K562 (cell line): Measurements from ENCODE around the gene DLGAP1. TPM values are rescaled to one million over a fixed set of nuclear protein-coding genes. Genes with fewer than 3 reads are reported as not detected.

Experiments used
- ATAC-seq: fragments of 200-7000 bp; cut with Tn5 transposase; 3 replicates; pipeline ENCODE4 v1.9.1; 2020; ENCODE audit warnings: moderate library complexity
- BruUV-seq: library from RNA; stranded (reverse); fragments of 400-500 nt; replicated peaks from 2 replicates; lab custom pipeline; 2021; lab: Mats Ljungman, UMichigan
- CTCF ChIA-PET: fragments of 300-600 bp; formaldehyde crosslinking; extraction: SDS; loops from one replicate; lab custom pipeline; 2021; ENCODE audit warnings: low intra/inter-chr PET ratio; lab: Yijun Ruan, JAX
- POLR2A ChIA-PET: fragments of 300-600, 350-650 bp; sonication (Branson Sonifier 250); formaldehyde crosslinking; extraction: SDS; loops from one replicate; lab custom pipeline; 2021; ENCODE audit warnings: antibody characterized with exemption, inconsistent platforms; lab: Yijun Ruan, JAX
- DNase-seq, 4 experiments: peaks; one replicate each; pipeline versions ENCODE4 v3.0.0 to v3.0.0-alpha.2; 2011 to 2018; ENCODE audit warnings: low spot score in 3 of 4, mixed read lengths in 3 of 4; ENCODE audit errors: extremely low read depth in 1 of 4
- FAIRE-seq: peaks from 2 replicates; lab custom pipeline; 2011; peaks lifted over from hg19 to GRCh38; lab: Jason Lieb, UNC
- H2AFZ ChIP-seq: 2 replicates; pipeline ENCODE4 v1.6.0; 2011; ENCODE audit warnings: low read depth, low read length, control low read depth, inconsistent platforms
- H3K27ac ChIP-seq: fragments of 200-600 bp; 3 replicates; pipeline ENCODE4 v1.8.0; 2011; ENCODE audit warnings: low read depth, mild to moderate bottlenecking, control low read depth, inconsistent platforms, low read length, moderate library complexity, mixed read lengths; ENCODE audit errors: extremely low read depth
- H3K27me3 ChIP-seq, 2 experiments: fragments of 300-600 bp in 1 of 2; 2 replicates in 1 of 2; 3 replicates in 1 of 2; pipeline versions ENCODE4 v1.6.0 to v1.8.0; 2011; ENCODE audit warnings: inconsistent platforms in 2 of 2, low read length in 2 of 2, mild to moderate bottlenecking in 1 of 2, mixed read lengths in 1 of 2, moderate library complexity in 1 of 2; ENCODE audit not compliant: control insufficient read depth in 2 of 2, insufficient read depth in 2 of 2
- H3K36me3 ChIP-seq: fragments of 300-600 bp; 3 replicates; pipeline ENCODE4 v1.8.0; 2011; ENCODE audit warnings: mild to moderate bottlenecking, low read length, inconsistent platforms; ENCODE audit not compliant: control insufficient read depth, insufficient read depth
- H3K4me1 ChIP-seq, 2 experiments: fragments of 200-600 bp in 1 of 2; replicated peaks in 1 of 2; 2 replicates in 1 of 2; 3 replicates in 1 of 2; pipeline versions ENCODE4 v1.5.1 to v1.8.0; 2011; ENCODE audit warnings: inconsistent platforms in 2 of 2, low read length in 2 of 2, mild to moderate bottlenecking in 1 of 2, mixed read lengths in 1 of 2, moderate library complexity in 1 of 2; ENCODE audit not compliant: control insufficient read depth in 2 of 2, insufficient read depth in 2 of 2
- H3K4me2 ChIP-seq: 2 replicates; pipeline ENCODE4 v1.6.1; 2011; ENCODE audit warnings: low read length, control low read depth, inconsistent platforms, mixed read lengths; ENCODE audit not compliant: insufficient read depth
- H3K4me3 ChIP-seq: fragments of 200-600 bp; sonication (generic), shearing (Covaris generic); 2 replicates; pipeline ENCODE4 v1.5.1; 2016; ENCODE audit warnings: control low read depth, inconsistent platforms
- H3K79me2 ChIP-seq: fragments of 200-600 bp; 3 replicates; pipeline ENCODE4 v1.8.0; 2011; ENCODE audit warnings: low read length, inconsistent platforms; ENCODE audit not compliant: control insufficient read depth, insufficient read depth
- H3K9ac ChIP-seq, 2 experiments: 2 replicates each; pipeline versions ENCODE4 v1.6.0 to v1.6.1; 2011; ENCODE audit warnings: low read depth in 2 of 2, low read length in 2 of 2, control low read depth in 1 of 2, inconsistent platforms in 1 of 2, mild to moderate bottlenecking in 1 of 2, mixed read lengths in 1 of 2; ENCODE audit not compliant: insufficient read depth in 1 of 2
- H3K9me1 ChIP-seq: one replicate; pipeline ENCODE4 v1.6.0; 2011; ENCODE audit warnings: inconsistent platforms, mild to moderate bottlenecking, low read length, moderate library complexity; ENCODE audit not compliant: control insufficient read depth, insufficient read depth
- H3K9me3 ChIP-seq: replicated peaks from 2 replicates; pipeline ENCODE4 v1.5.1; 2011; ENCODE audit warnings: low read depth, low read length, inconsistent platforms; ENCODE audit not compliant: control insufficient read depth, insufficient read depth
- H4K20me1 ChIP-seq: replicated peaks from 2 replicates; pipeline ENCODE4 v1.6.1; 2011; ENCODE audit warnings: low read length, inconsistent platforms, mixed read lengths; ENCODE audit not compliant: control insufficient read depth, insufficient read depth
- CBFB ChIP-seq: sonication (generic); formaldehyde crosslinking; IDR thresholded peaks from 2 replicates; pipeline ENCODE4 v1.4.0; 2020; ENCODE audit warnings: mild to moderate bottlenecking, missing genetic modification reagents
- CEBPZ ChIP-seq: fragments of 150-350 bp; IDR thresholded peaks from 2 replicates; pipeline ENCODE4 v1.6.1; 2014; ENCODE audit warnings: low read depth, mild to moderate bottlenecking, low read length, borderline replicate concordance
- CGGBP1 ChIP-seq: fragments of 250-450 bp; sonication (Bioruptor Pico); IDR thresholded peaks from 2 replicates; pipeline ENCODE4 v1.9.0; 2021; ENCODE audit warnings: mild to moderate bottlenecking
- ETS1 ChIP-seq: conservative IDR thresholded peaks from 2 replicates; pipeline ENCODE4 v1.6.1; 2011; ENCODE audit warnings: low read depth, mild to moderate bottlenecking, low read length; ENCODE audit not compliant: control insufficient read depth
- FUS ChIP-seq: fragments of 200-400 bp; formaldehyde crosslinking; optimal IDR thresholded peaks from 2 replicates; pipeline ENCODE3; 2017; ENCODE audit warnings: low read depth, low read length
- HMG20B ChIP-seq: fragments of 250-450 bp; sonication (Bioruptor Pico); IDR thresholded peaks from 2 replicates; pipeline ENCODE4 v1.5.0; 2021; ENCODE audit warnings: mild to moderate bottlenecking
- HOXB6 ChIP-seq: fragments of 250-450 bp; sonication (Bioruptor Pico); IDR thresholded peaks from 2 replicates; pipeline ENCODE4 v1.5.1; 2022; ENCODE audit warnings: mild to moderate bottlenecking, borderline replicate concordance
- MLX ChIP-seq, 2 experiments: fragments of 450-650 bp in 1 of 2; sonication (generic) in 1 of 2; formaldehyde crosslinking; conservative IDR thresholded peaks; 2 replicates each; pipeline versions ENCODE4 v1.4.0 to v1.8.1; 2020 to 2022; ENCODE audit warnings: mild to moderate bottlenecking in 1 of 2, missing genetic modification reagents in 1 of 2
- NELFE ChIP-seq: IDR thresholded peaks from 2 replicates; pipeline ENCODE4 v1.6.1; 2011; ENCODE audit warnings: mild to moderate bottlenecking; ENCODE audit not compliant: insufficient read depth, insufficient read length
- SAFB ChIP-seq: fragments of 200-400 bp; formaldehyde crosslinking; IDR thresholded peaks from 2 replicates; pipeline ENCODE4 v1.6.1; 2017; ENCODE audit warnings: low read depth, low read length, borderline replicate concordance
- STAT5B ChIP-seq: fragments of 250-450 bp; sonication (Bioruptor Pico); IDR thresholded peaks from 2 replicates; pipeline ENCODE4 v1.8.0; 2021; ENCODE audit warnings: mild to moderate bottlenecking, inconsistent platforms
- TAF15 ChIP-seq: fragments of 200-400 bp; formaldehyde crosslinking; IDR thresholded peaks from 2 replicates; pipeline ENCODE4 v1.6.1; 2017; ENCODE audit warnings: mild to moderate bottlenecking, low read depth, low read length, moderate library complexity
- ZNF124 ChIP-seq: sonication (generic); formaldehyde crosslinking; IDR thresholded peaks from 2 replicates; pipeline ENCODE4 v1.8.1; 2022; ENCODE audit warnings: missing genetic modification reagents
- ZNF280B ChIP-seq: fragments of 250-450 bp; sonication (Bioruptor Pico); IDR thresholded peaks from 2 replicates; pipeline ENCODE4 v1.5.1; 2021; ENCODE audit warnings: mild to moderate bottlenecking
- WGBS: fragments of 100-300 bp; shearing (Covaris generic); methylation state at CpG from one replicate; pipeline ENCODE4 v1.1.6; 2016; ENCODE audit warnings: low coverage, mixed read lengths; ENCODE audit not compliant: insufficient coverage; ENCODE audit errors: missing lambda C conversion rate; 5-methylcytosine and 5-hydroxymethylcytosine counted together
- in situ Hi-C: fragments of 300-500 bp; cut with MboI; formaldehyde crosslinking; loops from 4 replicates; pipeline ENCODE4 v1.15.0; 2018; ENCODE audit warnings: inconsistent platforms, mixed read lengths
- intact Hi-C: fragments of 100-400 bp; cut with micrococcal nuclease; formaldehyde crosslinking; loops from 2 replicates; pipeline ENCODE4 v1.14.2; 2022
- polyA plus RNA-seq, 8 experiments: library from polyadenylated mRNA; depleted of rRNA in 4 of 8; stranded (reverse) in 5 of 8; unstranded in 3 of 8; fragments of >200 nt; fragmentation: Nextera tagmentation in 2 of 8; fragmentation: Illumina TruSeq in 1 of 8; extraction: Ambion mirVana in 2 of 8; extraction: Trizol in 1 of 8; gene quantifications; 2 replicates each; pipeline versions ENCODE4 v1.2.1 to v1.2.3, GENCODE V29; 2011 to 2014; ENCODE audit warnings: inconsistent platforms in 1 of 8, missing spikeins in 1 of 8
- total RNA-seq, 7 experiments: library from RNA; depleted of rRNA in 6 of 7; stranded (reverse); fragments of >200 nt in 6 of 7; fragmentation: Illumina TruSeq in 2 of 7; extraction: Trizol in 2 of 7; gene quantifications; 2 replicates each; pipeline versions ENCODE4 v1.2.1 to v1.2.3, GENCODE V29; 2011 to 2021; ENCODE audit warnings: low replicate concordance in 1 of 7

DLGAP1 gene
- total and polyA plus RNA-seq, 9 of the 15 experiments (the other 6 are each of a cell fraction or from before 2014, with no cell fraction given): 0.04 to 0.22 (median 0.08) TPM

- TF ChIP-seq CGGBP1 (no peak), MLX (CRISPR knock-in tag; conservative IDR thresholded peaks at IDR 0.05) (no peak), NELFE (no peak), TAF15 (no peak), CBFB (CRISPR knock-in tag) (no peak)
These were observed 627.8 kb downstream of the DLGAP1 start (continued) for GRCh38 chr18:3827236-3827845.

- ATAC-seq (no peak), DNase-seq (no peak), FAIRE-seq (no peak)
- H2AFZ ChIP-seq: no peak overlapping the region
- H3K36me3 ChIP-seq: no peaks in the 10 kb centered on the region
- H3K4me2 ChIP-seq: no peak overlapping the region
- no peak overlapping the region for H3K9ac ChIP-seq
- H3K4me1 ChIP-seq: no peaks in the 10 kb centered on the region
- H3K4me3 ChIP-seq: no peak overlapping the region
- H3K9me3 ChIP-seq: no peaks in the 10 kb centered on the region
- no peaks in the 10 kb centered on the region for H3K79me2 ChIP-seq
- WGBS: 0% methylated on average over 4 of the region's 4 CpGs
- no TSS peak for BruUV-seq
- in situ Hi-C loops (no loop called here), intact Hi-C loops (no loop called here)
- no peaks in the 10 kb centered on the region for H4K20me1 ChIP-seq
- no peaks in the 10 kb centered on the region for H3K9me1 ChIP-seq
- no peaks in the 10 kb centered on the region for H3K27me3 ChIP-seq
- POLR2A ChIA-PET: no interaction called here
- H3K27ac ChIP-seq: no peak overlapping the region
- CTCF ChIA-PET: no interaction called here
- no peak for TF ChIP-seq SAFB
- TF ChIP-seq ZNF280B (CRISPR knock-in tag): no peak
- no peak for TF ChIP-seq CEBPZ
- TF ChIP-seq ETS1: no peak
- TF ChIP-seq ZNF124 (CRISPR knock-in tag): no peak
- TF ChIP-seq HMG20B: no peak
- TF ChIP-seq FUS: no peak
- TF ChIP-seq HOXB6 (CRISPR knock-in tag): no peak
- no peak for TF ChIP-seq STAT5B
These were observed 629.1 kb downstream of the DLGAP1 start for GRCh38 chr18:3826021-3826420.
